Measurements from ENCODE around the gene SETDB2. TPM values are rescaled to one million over a fixed set of nuclear protein-coding genes. Genes with fewer than 3 reads are reported as not detected.

The SETDB2 gene
- total RNA-seq, 2 experiments from 2014 or later = 13.5 to 15.1 TPM

GRCh38 chr13:49539746-49540145, 95.7 kb downstream of the SETDB2 start:
- DNase-seq (no peak), ATAC-seq (no peak)
- H3K27me3 Mint-ChIP-seq (ENCODE audit: low read depth) = no peaks in the 10 kb centered on the region
- no peaks in the 10 kb centered on the region for H3K9me3 Mint-ChIP-seq (ENCODE audit: insufficient read depth)
- H3K36me3 Mint-ChIP-seq (ENCODE audit: low read depth) = peaks cover 30% of the 10 kb centered on the region
- H3K27ac Mint-ChIP-seq = peak overlapping the region; percentile 77
- CTCF ChIA-PET = interaction anchor here (1.0 to 1.6 kb wide), 5 partner anchors 10 to 88 kb away, joined by 3 to 4 read pairs (median 3); partner anchors contain the start of gene ARL11
- POLR2A ChIA-PET = interaction anchor here (0.5 to 1.0 kb wide), 4 partner anchors 9 to 430 kb away, joined by 3 to 4 read pairs (median 3); no protein-coding TSS in a partner anchor
- no peak overlapping the region for H3K4me3 Mint-ChIP-seq
- H3K4me1 Mint-ChIP-seq (ENCODE audit: low read depth) = peaks cover 21% of the 10 kb centered on the region

GRCh38 chr13:49540552-49540951, 96.5 kb downstream of the SETDB2 start:
- Mint-ChIP-seq H3K27ac (peak overlapping the region; percentile 77), H3K27me3 (ENCODE audit: low read depth) (no peaks in the 10 kb centered on the region), H3K36me3 (ENCODE audit: low read depth) (peaks cover 35% of the 10 kb centered on the region), H3K4me3 (peak overlapping the region; percentile 47), H3K4me1 (ENCODE audit: low read depth) (peaks cover 21% of the 10 kb centered on the region), H3K9me3 (ENCODE audit: insufficient read depth) (no peaks in the 10 kb centered on the region)
- peak; percentile 22 for DNase-seq
- peak; percentile 36 for ATAC-seq
- ChIA-PET CTCF (interaction anchor here (1.1 to 1.6 kb wide), 3 partner anchors 10 to 88 kb away, joined by 3 to 4 read pairs (median 3); partner anchors contain the start of gene ARL11), POLR2A (interaction anchor here (0.7 to 1.0 kb wide), 3 partner anchors 10 to 71 kb away, joined by 3 read pairs; no protein-coding TSS in a partner anchor)

DNA sequence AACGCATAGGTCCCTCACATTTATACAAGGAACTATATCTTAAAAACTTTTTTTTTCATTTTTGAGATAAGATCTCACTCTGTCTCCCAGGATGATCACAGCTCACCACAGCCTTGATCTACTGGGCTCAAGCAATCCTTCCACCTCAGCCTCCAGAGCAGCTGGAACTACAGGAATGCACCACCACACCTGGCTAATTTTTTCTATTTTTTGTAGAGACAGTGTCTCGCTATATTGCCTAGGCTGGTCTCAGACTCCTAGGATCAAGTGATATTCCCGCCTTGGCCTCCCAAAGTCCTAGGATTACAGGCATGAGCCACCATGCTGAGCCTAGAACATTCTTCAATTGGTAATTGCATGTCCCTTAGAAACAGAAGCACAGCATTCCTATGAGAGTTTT, 99.6 kb downstream of the SETDB2 start:
- Mint-ChIP-seq H3K4me1 (ENCODE audit: low read depth) (peaks cover 21% of the 10 kb centered on the region), H3K36me3 (ENCODE audit: low read depth) (peaks cover 44% of the 10 kb centered on the region), H3K27me3 (ENCODE audit: low read depth) (no peaks in the 10 kb centered on the region), H3K4me3 (no peak overlapping the region), H3K27ac (no peak overlapping the region), H3K9me3 (ENCODE audit: insufficient read depth) (no peaks in the 10 kb centered on the region)
- ChIA-PET CTCF (no interaction called here), POLR2A (no interaction called here)
- no peak for DNase-seq
- ATAC-seq = no peak

Other genes with a start within 250 kb of the SETDB2 start
- gene MLNR, start 223.9 kb upstream of the SETDB2 start, total RNA-seq = not detected
- gene CDADC1, start 196.3 kb upstream of the SETDB2 start, total RNA-seq = 10 to 100 TPM; 12.3 to 13.7 TPM
- gene CAB39L, start 210 bp upstream of the SETDB2 start, total RNA-seq = 1 to 10 TPM; 2.3 to 2.6 TPM
- gene PHF11, start 51.7 kb downstream of the SETDB2 start, total RNA-seq = 10 to 100 TPM; 93.4 to 94.8 TPM
- 10 to 100 TPM; 18.6 to 19.3 TPM for gene RCBTB1, start 141.3 kb downstream of the SETDB2 start, total RNA-seq
- gene ARL11, start 184.2 kb downstream of the SETDB2 start, total RNA-seq = 1 to 10 TPM; 1.9 TPM
- gene EBPL, start 247.2 kb downstream of the SETDB2 start, total RNA-seq = 10 to 100 TPM; 19.8 to 25.0 TPM

Data from activated CD8-positive, alpha-beta T cell treated with anti-CD3 and anti-CD28 coated beads, Interleukin-2, amount 10 ng/mL, durations not matched to agents 7 days and 5 days (primary cell).